HepG2 (cell line): Measurements from ENCODE around the gene C2orf76. TPM values are rescaled to one million over a fixed set of nuclear protein-coding genes. Genes with fewer than 3 reads are reported as not detected.

Experiments used
- ATAC-seq: fragments of 200-7000 bp; cut with Tn5 transposase; 3 replicates; pipeline ENCODE4 v1.9.1; 2020; ENCODE audit warnings: mild to moderate bottlenecking, moderate library complexity
- BruUV-seq: library from RNA; stranded (reverse); fragments of 400-500 nt; replicated peaks from 2 replicates; lab custom pipeline; 2021; lab: Mats Ljungman, UMichigan
- CTCF ChIA-PET: fragments of 300-600 bp; formaldehyde crosslinking; extraction: SDS; loops from one replicate; lab custom pipeline; 2021; ENCODE audit warnings: low total read pairs, inconsistent platforms, low intra/inter-chr PET ratio; lab: Yijun Ruan, JAX
- POLR2A ChIA-PET: fragments of 350-600 bp; sonication (Branson Sonifier 250); formaldehyde crosslinking; loops from one replicate; lab custom pipeline; 2020; ENCODE audit warnings: antibody characterized with exemption, inconsistent platforms; lab: Yijun Ruan, JAX
- DNase-seq: peaks from one replicate; pipeline ENCODE4 v3.0.0-alpha.2; 2015; ENCODE audit warnings: low spot score
- FAIRE-seq: peaks from 3 replicates; lab custom pipeline; 2011; peaks lifted over from hg19 to GRCh38; lab: Jason Lieb, UNC
- H2AFZ ChIP-seq: one replicate; pipeline ENCODE4 v1.6.1; 2011; ENCODE audit warnings: low read length, inconsistent platforms
- H3K27ac ChIP-seq: fragments of 300-600 bp; 3 replicates; pipeline ENCODE4 v1.8.0; 2011; ENCODE audit warnings: mixed run types, mild to moderate bottlenecking, mixed read lengths, low read length, inconsistent platforms; ENCODE audit not compliant: insufficient read depth; ENCODE audit errors: extremely low read length
- H3K27me3 ChIP-seq, 2 experiments: fragments of 200-600 bp in 1 of 2; 2 replicates in 1 of 2; 3 replicates in 1 of 2; pipeline versions ENCODE4 v1.6.0 to v1.8.0; 2011; ENCODE audit warnings: low read length in 2 of 2, mild to moderate bottlenecking in 2 of 2, moderate library complexity in 2 of 2, inconsistent platforms in 1 of 2; ENCODE audit not compliant: insufficient read depth in 2 of 2, control insufficient read depth in 1 of 2
- H3K36me3 ChIP-seq, 2 experiments: fragments of 200-600 bp in 1 of 2; replicated peaks in 1 of 2; 2 replicates in 1 of 2; 3 replicates in 1 of 2; pipeline versions ENCODE4 v1.5.1 to v1.8.0; 2011; ENCODE audit warnings: low read length in 2 of 2, inconsistent platforms in 1 of 2; ENCODE audit not compliant: insufficient read depth in 2 of 2, control insufficient read depth in 1 of 2
- H3K4me1 ChIP-seq: 2 replicates; pipeline ENCODE4 v1.5.1; 2012; ENCODE audit warnings: low read length, inconsistent platforms; ENCODE audit not compliant: insufficient read depth
- H3K4me2 ChIP-seq: 2 replicates; pipeline ENCODE4 v1.6.0; 2011; ENCODE audit warnings: low read depth, low read length, inconsistent platforms
- H3K4me3 ChIP-seq, 3 experiments: fragments of 200-600 bp in 1 of 3; sonication (generic), shearing (Covaris generic) in 1 of 3; replicated peaks in 1 of 3; 2 replicates each; pipeline ENCODE4 v1.5.1; 2011 to 2016; ENCODE audit warnings: low read length in 3 of 3, inconsistent platforms in 2 of 3, low read depth in 2 of 3, mild to moderate bottlenecking in 2 of 3, control low read depth in 1 of 3, mixed read lengths in 1 of 3; ENCODE audit not compliant: insufficient read depth in 1 of 3
- H3K79me2 ChIP-seq: one replicate; pipeline ENCODE4 v1.6.1; 2011; ENCODE audit warnings: low read length, inconsistent platforms; ENCODE audit not compliant: insufficient read depth
- H3K9ac ChIP-seq: 2 replicates; pipeline ENCODE4 v1.6.0; 2011; ENCODE audit warnings: mild to moderate bottlenecking, low read depth, low read length, inconsistent platforms; ENCODE audit not compliant: insufficient read depth
- H3K9me3 ChIP-seq: 2 replicates; pipeline ENCODE4 v1.5.1; 2012; ENCODE audit warnings: mild to moderate bottlenecking, low read length
- H4K20me1 ChIP-seq: 2 replicates; pipeline ENCODE4 v1.6.0; 2011; ENCODE audit warnings: inconsistent platforms, mild to moderate bottlenecking, low read length, moderate library complexity; ENCODE audit not compliant: insufficient read depth
- HMGA1 ChIP-seq: sonication (generic); formaldehyde crosslinking; conservative IDR thresholded peaks from 2 replicates; pipeline ENCODE4 v1.4.0; 2020; ENCODE audit warnings: missing genetic modification reagents
- IRF9 ChIP-seq: sonication (generic); formaldehyde crosslinking; IDR thresholded peaks from 2 replicates; pipeline ENCODE4 v1.8.0; 2022; ENCODE audit warnings: missing genetic modification reagents, mild to moderate bottlenecking, borderline replicate concordance
- SMC3 ChIP-seq: IDR thresholded peaks from 2 replicates; pipeline ENCODE4 v1.6.1; 2011; ENCODE audit warnings: low read length, improper control_type of control experiment
- ZBTB10 ChIP-seq: sonication (generic); formaldehyde crosslinking; IDR thresholded peaks from 2 replicates; pipeline ENCODE4 v1.4.0; 2020; ENCODE audit warnings: missing genetic modification reagents, borderline replicate concordance
- ZNF782 ChIP-seq: sonication (generic); formaldehyde crosslinking; IDR thresholded peaks from 2 replicates; pipeline ENCODE4 v1.4.0; 2020; ENCODE audit warnings: missing genetic modification reagents, mild to moderate bottlenecking, borderline replicate concordance
- WGBS: methylation state at CpG from one replicate; pipeline ENCODE4 v1.1.6; 2017; ENCODE audit warnings: low lambda C conversion rate; 5-methylcytosine and 5-hydroxymethylcytosine counted together
- in situ Hi-C: cut with HindIII; loops from 2 replicates; pipeline ENCODE4 v1.10.0; 2017; ENCODE audit warnings: low pct_unique_long_range_greater_than_20kb; ENCODE audit not compliant: extremely low pct_ligation_motif_present
- intact Hi-C: fragments of 100-400 bp; cut with micrococcal nuclease; formaldehyde crosslinking; loops from one replicate; pipeline ENCODE4 v1.10.0; 2022; ENCODE audit not compliant: unreplicated experiment
- polyA plus RNA-seq, 8 experiments: library from polyadenylated mRNA; depleted of rRNA in 3 of 8; stranded (reverse) in 7 of 8; unstranded in 1 of 8; fragments of >200 nt; fragmentation: Illumina TruSeq in 4 of 8; extraction: Trizol in 4 of 8; gene quantifications; 2 replicates each; pipeline versions ENCODE4 v1.2.1 to v1.2.3, GENCODE V29; 2011 to 2016; ENCODE audit warnings: low read depth in 4 of 8, missing spikeins in 1 of 8, mixed read lengths in 1 of 8; ENCODE audit not compliant: insufficient read depth in 1 of 8
- total RNA-seq, 5 experiments: library from RNA; depleted of rRNA; stranded (reverse); fragments of >200 nt; fragmentation: Illumina TruSeq; extraction: Trizol; gene quantifications; 2 replicates each; pipeline ENCODE4 v1.2.3, GENCODE V29; 2016; ENCODE audit warnings: low read depth in 1 of 5
- TF ChIP-seq, protein P1 (sequence below): sonication (generic); formaldehyde crosslinking; IDR thresholded peaks from 2 replicates; pipeline ENCODE4 v1.5.0; 2020; ENCODE audit warnings: mild to moderate bottlenecking, missing genetic modification reagents

C2orf76 gene
- total and polyA plus RNA-seq, 2 of the 13 experiments (the other 11 are each of a cell fraction or from before 2014, with no cell fraction given): 7.7 to 8.5 TPM

DNA sequence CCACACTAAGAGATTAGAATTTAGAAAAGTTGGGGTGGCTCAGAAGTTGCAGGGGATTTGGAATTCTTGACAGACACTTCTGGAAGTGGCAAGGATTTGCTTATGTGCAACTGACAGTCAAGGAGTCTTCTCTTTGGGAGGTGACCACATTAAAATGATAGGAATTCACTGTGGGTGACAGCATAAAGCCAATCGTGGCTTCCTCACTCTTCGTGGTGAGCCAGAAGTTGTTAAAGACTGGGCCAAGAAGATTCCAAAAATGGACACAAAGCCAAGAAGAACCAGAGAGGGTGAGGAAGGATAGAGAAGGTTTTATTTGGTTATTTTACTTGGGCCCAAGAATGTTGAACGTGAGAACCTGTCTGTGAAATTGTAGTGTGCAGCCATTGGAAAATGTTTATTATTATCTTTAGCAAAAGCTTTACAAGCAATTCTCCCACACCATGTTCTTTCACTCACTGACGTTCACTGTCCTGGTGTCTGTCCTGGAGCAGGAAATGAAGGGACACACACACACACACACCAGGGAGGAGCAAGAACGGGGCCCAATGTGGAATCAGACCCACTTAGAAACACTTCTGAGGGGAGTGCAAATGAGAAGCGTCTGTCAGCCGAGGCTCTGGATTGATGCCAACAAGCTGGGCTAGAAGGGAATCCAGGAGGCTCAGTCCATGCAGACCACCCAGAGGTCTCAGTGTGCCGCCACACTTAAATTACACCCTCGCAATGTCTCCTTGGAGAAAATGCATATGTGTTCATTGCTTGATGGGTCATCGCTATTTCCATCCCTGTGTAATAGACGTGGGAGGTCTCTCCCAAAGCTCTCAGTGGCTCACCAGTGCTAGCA is 105.8 kb downstream of the C2orf76 start:
- Histone ChIP-seq H3K9me3 (no peaks in the 10 kb centered on the region), H3K79me2 (no peaks in the 10 kb centered on the region), H3K4me3 (no peak overlapping the region), H3K9ac (no peak overlapping the region), H3K4me1 (no peaks in the 10 kb centered on the region), H3K4me2 (no peak overlapping the region), H3K27ac (no peak overlapping the region), H3K27me3 (no peaks in the 10 kb centered on the region), H4K20me1 (no peaks in the 10 kb centered on the region), H3K36me3 (peaks cover 4 to 29% of the 10 kb centered on the region in 2 experiments), H2AFZ (no peak overlapping the region)
- FAIRE-seq (no peak), DNase-seq (no peak), ATAC-seq (no peak)
- intact Hi-C loops (no loop called here), in situ Hi-C loops (loop anchor here (5.0 kb wide), 1 partner anchor 39 kb away; the partner anchor contains the start of gene STEAP3)
- ChIA-PET CTCF (no interaction called here), POLR2A (no interaction called here)
- 92% methylated on average over 11 of the region's 11 CpGs for WGBS
- no TSS peak for BruUV-seq
- TF ChIP-seq SMC3 (no peak), IRF9 (CRISPR knock-in tag) (no peak), ZBTB10 (CRISPR knock-in tag) (no peak), HMGA1 (CRISPR knock-in tag) (no peak), ZNF782 (CRISPR knock-in tag) (no peak)
- TF ChIP-seq, protein P1, sequence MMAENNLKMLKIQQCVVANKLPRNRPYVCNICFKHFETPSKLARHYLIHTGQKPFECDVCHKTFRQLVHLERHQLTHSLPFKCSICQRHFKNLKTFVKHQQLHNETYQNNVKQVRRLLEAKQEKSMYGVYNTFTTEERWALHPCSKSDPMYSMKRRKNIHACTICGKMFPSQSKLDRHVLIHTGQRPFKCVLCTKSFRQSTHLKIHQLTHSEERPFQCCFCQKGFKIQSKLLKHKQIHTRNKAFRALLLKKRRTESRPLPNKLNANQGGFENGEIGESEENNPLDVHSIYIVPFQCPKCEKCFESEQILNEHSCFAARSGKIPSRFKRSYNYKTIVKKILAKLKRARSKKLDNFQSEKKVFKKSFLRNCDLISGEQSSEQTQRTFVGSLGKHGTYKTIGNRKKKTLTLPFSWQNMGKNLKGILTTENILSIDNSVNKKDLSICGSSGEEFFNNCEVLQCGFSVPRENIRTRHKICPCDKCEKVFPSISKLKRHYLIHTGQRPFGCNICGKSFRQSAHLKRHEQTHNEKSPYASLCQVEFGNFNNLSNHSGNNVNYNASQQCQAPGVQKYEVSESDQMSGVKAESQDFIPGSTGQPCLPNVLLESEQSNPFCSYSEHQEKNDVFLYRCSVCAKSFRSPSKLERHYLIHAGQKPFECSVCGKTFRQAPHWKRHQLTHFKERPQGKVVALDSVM (CRISPR knock-in tag): no peak
